Endothelial cell of umbilical vein (primary cell): Measurements from ENCODE around the gene VGLL4.

Source experiments
- MYC ChIP-seq: IDR thresholded peaks from one replicate; pipeline ENCODE4 v1.6.1; 2011; ENCODE audit warnings: mild to moderate bottlenecking, low read depth, low read length
- POLR2AphosphoS5 ChIP-seq: IDR thresholded peaks from 2 replicates; pipeline ENCODE4 v1.6.1; 2012; ENCODE audit warnings: low read depth, mild to moderate bottlenecking, control low read depth, low read length, moderate library complexity; ENCODE audit not compliant: insufficient read depth
- TF ChIP-seq, protein P1 (sequence below), 2 donors: IDR thresholded peaks; 1 replicate in 1 of 2; 2 replicates in 1 of 2; pipeline ENCODE4 v1.5.1; 2011; ENCODE audit warnings: low read length in 2 of 2, mild to moderate bottlenecking in 2 of 2, moderate library complexity in 2 of 2, control low read depth in 1 of 2, inconsistent platforms in 1 of 2, low read depth in 1 of 2; ENCODE audit not compliant: insufficient read depth in 1 of 2; ENCODE audit errors: extremely low read depth in 1 of 2

DNA sequence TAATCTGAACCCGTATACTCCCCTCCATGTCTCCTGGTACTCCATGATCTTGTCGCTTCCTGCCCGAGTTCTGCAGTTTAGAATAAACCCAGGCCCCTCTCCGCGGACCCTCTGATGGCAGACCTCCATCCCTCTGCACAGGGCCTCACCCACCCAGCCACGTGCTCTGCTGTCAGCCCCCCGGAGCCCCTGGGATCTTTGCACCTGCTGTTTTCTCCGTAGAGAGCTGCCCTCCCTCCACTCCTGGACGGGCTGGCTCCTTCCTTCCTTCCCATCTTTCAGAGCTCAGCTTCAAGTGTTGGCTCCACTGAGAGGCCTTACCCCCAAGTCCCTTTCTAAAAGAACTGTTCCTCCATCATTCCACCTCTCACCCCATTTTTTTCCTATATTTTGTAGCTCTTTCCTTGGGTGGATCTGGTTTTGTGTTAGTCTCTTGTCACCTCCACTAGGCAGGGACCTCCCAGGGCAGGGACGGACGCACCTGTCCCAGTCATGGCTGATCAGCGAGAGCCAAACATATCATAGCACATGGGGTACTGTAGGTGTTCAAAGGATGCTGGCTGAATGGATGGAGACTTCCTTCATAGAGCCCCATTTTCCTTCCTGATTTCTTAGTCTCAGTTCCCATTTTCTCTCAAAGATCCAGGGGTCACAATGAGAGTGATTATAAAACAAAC lies 106.6 kb downstream of the VGLL4 start:
- TF ChIP-seq, protein P1, sequence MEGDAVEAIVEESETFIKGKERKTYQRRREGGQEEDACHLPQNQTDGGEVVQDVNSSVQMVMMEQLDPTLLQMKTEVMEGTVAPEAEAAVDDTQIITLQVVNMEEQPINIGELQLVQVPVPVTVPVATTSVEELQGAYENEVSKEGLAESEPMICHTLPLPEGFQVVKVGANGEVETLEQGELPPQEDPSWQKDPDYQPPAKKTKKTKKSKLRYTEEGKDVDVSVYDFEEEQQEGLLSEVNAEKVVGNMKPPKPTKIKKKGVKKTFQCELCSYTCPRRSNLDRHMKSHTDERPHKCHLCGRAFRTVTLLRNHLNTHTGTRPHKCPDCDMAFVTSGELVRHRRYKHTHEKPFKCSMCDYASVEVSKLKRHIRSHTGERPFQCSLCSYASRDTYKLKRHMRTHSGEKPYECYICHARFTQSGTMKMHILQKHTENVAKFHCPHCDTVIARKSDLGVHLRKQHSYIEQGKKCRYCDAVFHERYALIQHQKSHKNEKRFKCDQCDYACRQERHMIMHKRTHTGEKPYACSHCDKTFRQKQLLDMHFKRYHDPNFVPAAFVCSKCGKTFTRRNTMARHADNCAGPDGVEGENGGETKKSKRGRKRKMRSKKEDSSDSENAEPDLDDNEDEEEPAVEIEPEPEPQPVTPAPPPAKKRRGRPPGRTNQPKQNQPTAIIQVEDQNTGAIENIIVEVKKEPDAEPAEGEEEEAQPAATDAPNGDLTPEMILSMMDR (IDR thresholded peaks at IDR 0.05; ENCODE audit: extremely low read depth in 1 of 2, insufficient read depth in 1 of 2, low read depth in 1 of 2, low read length in 2 of 2) = no peak
- no peak for TF ChIP-seq POLR2AphosphoS5
- TF ChIP-seq MYC = no peak
